Glomerular visceral epithelial cell (primary cell): ENCODE data around the gene CMTM4.

Source experiments
- DNase-seq: peaks from one replicate; pipeline ENCODE4 v3.0.0-alpha.2; 2016; ENCODE audit errors: extremely low spot score

The CMTM4 gene

DNA sequence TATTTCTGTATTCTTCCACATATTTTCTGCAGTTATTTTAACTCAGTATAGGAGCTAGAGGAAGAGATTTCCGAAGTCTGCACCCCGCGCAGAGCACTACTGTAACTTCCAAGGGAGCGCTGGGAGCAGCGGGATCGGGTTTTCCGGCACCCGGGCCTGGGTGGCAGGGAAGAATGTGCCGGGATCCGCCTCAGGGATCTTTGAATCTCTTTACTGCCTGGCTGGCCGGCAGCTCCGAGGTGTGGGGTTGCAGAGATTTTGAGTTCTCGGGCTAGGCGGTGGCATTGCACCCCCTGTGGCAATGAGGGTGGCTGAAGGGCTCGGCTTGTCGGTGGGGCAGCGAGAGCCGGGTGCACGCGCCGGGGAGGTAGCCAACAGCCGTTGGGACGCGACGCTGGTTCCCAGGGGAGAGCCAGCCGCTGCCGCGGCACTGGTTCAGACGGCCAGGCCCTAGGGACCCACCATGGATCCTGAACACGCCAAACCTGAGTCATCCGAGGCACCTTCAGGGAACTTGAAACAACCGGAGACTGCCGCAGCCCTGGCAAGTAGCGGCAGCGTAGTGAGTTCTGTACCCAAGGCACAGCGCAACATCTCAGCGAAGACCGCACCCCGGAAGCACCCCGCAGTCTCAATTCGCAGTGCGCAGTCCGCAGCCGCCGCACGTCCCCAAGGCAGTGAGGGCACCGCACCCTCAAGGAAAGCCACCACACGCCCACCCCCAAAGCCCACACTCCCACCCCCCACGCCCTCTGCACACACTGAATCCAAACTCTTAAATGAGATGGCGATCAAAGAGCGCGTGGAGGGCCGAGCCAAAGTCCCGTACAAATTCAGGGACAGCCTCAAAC is 130.3 kb downstream of the CMTM4 start, which contains the start of gene CMTM1:
Gene CMTM1 (plus strand): TSS at position 389 of the 851 bp plus-strand sequence. CDS start 75 bp downstream, at position 464.
- no peak for DNase-seq
